ENCODE measurements around the gene UBA6. TPM values are rescaled to one million over a fixed set of nuclear protein-coding genes. Genes with fewer than 3 reads are reported as not detected.
A peak's percentile ranks its signal among the peaks of the same experiment; 100 is the strongest.

UBA6 gene
- total RNA-seq, 1 donor: 60.8 TPM

GRCh38 chr4:67704843-67705242, 3.9 kb upstream of the UBA6 start:
- H3K27me3 ChIP-seq (ENCODE audit: insufficient read depth, low read length): no peaks in the 10 kb centered on the region
- peaks cover 12% of the 10 kb centered on the region for H3K4me1 ChIP-seq (ENCODE audit: insufficient read depth, low read length)
- no peaks in the 10 kb centered on the region for H4K20me1 ChIP-seq (ENCODE audit: insufficient read depth, low read length)
- no peaks in the 10 kb centered on the region for H3K36me3 ChIP-seq (ENCODE audit: insufficient read depth, low read length)
- no peak for DNase-seq (ENCODE audit: insufficient read length, low spot score, missing footprints)
- no peaks in the 10 kb centered on the region for H3K9me3 ChIP-seq (ENCODE audit: low read depth, low read length)
- TF ChIP-seq, protein P1, sequence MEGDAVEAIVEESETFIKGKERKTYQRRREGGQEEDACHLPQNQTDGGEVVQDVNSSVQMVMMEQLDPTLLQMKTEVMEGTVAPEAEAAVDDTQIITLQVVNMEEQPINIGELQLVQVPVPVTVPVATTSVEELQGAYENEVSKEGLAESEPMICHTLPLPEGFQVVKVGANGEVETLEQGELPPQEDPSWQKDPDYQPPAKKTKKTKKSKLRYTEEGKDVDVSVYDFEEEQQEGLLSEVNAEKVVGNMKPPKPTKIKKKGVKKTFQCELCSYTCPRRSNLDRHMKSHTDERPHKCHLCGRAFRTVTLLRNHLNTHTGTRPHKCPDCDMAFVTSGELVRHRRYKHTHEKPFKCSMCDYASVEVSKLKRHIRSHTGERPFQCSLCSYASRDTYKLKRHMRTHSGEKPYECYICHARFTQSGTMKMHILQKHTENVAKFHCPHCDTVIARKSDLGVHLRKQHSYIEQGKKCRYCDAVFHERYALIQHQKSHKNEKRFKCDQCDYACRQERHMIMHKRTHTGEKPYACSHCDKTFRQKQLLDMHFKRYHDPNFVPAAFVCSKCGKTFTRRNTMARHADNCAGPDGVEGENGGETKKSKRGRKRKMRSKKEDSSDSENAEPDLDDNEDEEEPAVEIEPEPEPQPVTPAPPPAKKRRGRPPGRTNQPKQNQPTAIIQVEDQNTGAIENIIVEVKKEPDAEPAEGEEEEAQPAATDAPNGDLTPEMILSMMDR (IDR thresholded peaks at IDR 0.05; ENCODE audit: extremely low read depth, low read depth, low read length): no peak
- no peak overlapping the region for H3K27ac ChIP-seq (ENCODE audit: low read depth, low read length)
- H3K79me2 ChIP-seq (ENCODE audit: insufficient read depth, low read length): peaks cover 58% of the 10 kb centered on the region
- no peak overlapping the region for H3K4me2 ChIP-seq (ENCODE audit: insufficient read depth, low read length)
- no peak overlapping the region for H2AFZ ChIP-seq (ENCODE audit: low read length)
- no peak overlapping the region for H3K4me3 ChIP-seq (ENCODE audit: insufficient read depth, low read length)

DNA sequence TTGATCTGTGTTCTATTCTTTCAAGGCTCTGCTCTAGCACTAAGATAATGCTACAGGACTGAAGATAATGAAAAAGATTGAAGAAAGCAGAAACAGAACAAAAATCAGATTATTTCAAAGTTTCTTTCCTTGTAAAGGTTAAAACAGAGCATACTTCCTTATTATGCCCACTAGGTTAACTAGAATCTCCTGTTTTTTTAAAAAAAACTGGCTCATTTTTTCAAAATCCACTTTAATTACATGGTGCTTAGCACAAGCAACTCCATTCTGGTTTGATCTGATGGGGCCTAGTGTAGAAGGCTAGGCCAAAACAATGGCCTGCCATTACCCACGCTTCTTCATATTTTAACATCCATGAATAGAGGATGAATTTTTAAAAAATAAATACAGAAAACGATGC, 1.2 kb upstream of the UBA6 start:
- Histone ChIP-seq H3K27me3 (ENCODE audit: insufficient read depth, low read length) (no peaks in the 10 kb centered on the region), H3K4me2 (ENCODE audit: insufficient read depth, low read length) (peak overlapping the region; percentile 96), H2AFZ (ENCODE audit: low read length) (peak overlapping the region; percentile 56), H3K79me2 (ENCODE audit: insufficient read depth, low read length) (peaks cover 69% of the 10 kb centered on the region), H4K20me1 (ENCODE audit: insufficient read depth, low read length) (no peaks in the 10 kb centered on the region), H3K4me1 (ENCODE audit: insufficient read depth, low read length) (peaks cover 14% of the 10 kb centered on the region), H3K9me3 (ENCODE audit: low read depth, low read length) (no peaks in the 10 kb centered on the region), H3K4me3 (ENCODE audit: insufficient read depth, low read length) (peak overlapping the region; percentile 96), H3K27ac (ENCODE audit: low read depth, low read length) (peak overlapping the region; percentile 66), H3K36me3 (ENCODE audit: insufficient read depth, low read length) (no peaks in the 10 kb centered on the region)
- TF ChIP-seq, protein P1 (IDR thresholded peaks at IDR 0.05; ENCODE audit: extremely low read depth, low read depth, low read length): no peak
- DNase-seq (ENCODE audit: insufficient read length, low spot score, missing footprints): no peak

DNA sequence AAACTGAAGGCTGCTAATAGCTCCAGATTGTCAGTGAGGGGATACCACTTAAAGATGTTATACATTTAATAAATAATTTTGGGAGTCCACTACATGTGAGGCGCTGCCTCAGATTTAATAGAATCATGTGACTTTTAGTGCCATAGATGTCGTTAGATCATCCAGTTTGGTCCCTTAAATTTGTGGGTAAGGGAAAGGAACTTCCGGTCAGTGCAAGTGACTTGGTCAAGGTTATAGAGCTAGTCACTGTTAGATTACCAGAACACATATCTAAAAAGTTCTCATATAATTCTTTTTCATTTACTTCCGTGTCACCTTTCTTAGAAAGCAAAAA, 529 bp upstream of the UBA6 start:
- H3K27me3 ChIP-seq (ENCODE audit: insufficient read depth, low read length): no peaks in the 10 kb centered on the region
- H3K4me3 ChIP-seq (ENCODE audit: insufficient read depth, low read length): peak overlapping the region; percentile 96
- H3K4me1 ChIP-seq (ENCODE audit: insufficient read depth, low read length): peaks cover 14% of the 10 kb centered on the region
- TF ChIP-seq, protein P1 (IDR thresholded peaks at IDR 0.05; ENCODE audit: extremely low read depth, low read depth, low read length): no peak
- peak overlapping the region; percentile 66 for H3K27ac ChIP-seq (ENCODE audit: low read depth, low read length)
- peaks cover 73% of the 10 kb centered on the region for H3K79me2 ChIP-seq (ENCODE audit: insufficient read depth, low read length)
- peak overlapping the region; percentile 91 for H2AFZ ChIP-seq (ENCODE audit: low read length)
- peak overlapping the region; percentile 96 for H3K4me2 ChIP-seq (ENCODE audit: insufficient read depth, low read length)
- no peaks in the 10 kb centered on the region for H3K36me3 ChIP-seq (ENCODE audit: insufficient read depth, low read length)
- peaks cover 2% of the 10 kb centered on the region for H4K20me1 ChIP-seq (ENCODE audit: insufficient read depth, low read length)
- peak; percentile 37 for DNase-seq (ENCODE audit: insufficient read length, low spot score, missing footprints)
- H3K9me3 ChIP-seq (ENCODE audit: low read depth, low read length): no peaks in the 10 kb centered on the region

GRCh38 chr4:67700116-67700737, 728 bp downstream of the UBA6 start:
- H4K20me1 ChIP-seq (ENCODE audit: insufficient read depth, low read length): peaks cover 2% of the 10 kb centered on the region
- peaks cover 70% of the 10 kb centered on the region for H3K79me2 ChIP-seq (ENCODE audit: insufficient read depth, low read length)
- H2AFZ ChIP-seq (ENCODE audit: low read length): peak overlapping the region; percentile 92
- no peaks in the 10 kb centered on the region for H3K9me3 ChIP-seq (ENCODE audit: low read depth, low read length)
- peak overlapping the region; percentile 93 for H3K27ac ChIP-seq (ENCODE audit: low read depth, low read length)
- peak; percentile 55 for DNase-seq (ENCODE audit: insufficient read length, low spot score, missing footprints)
- TF ChIP-seq, protein P1 (IDR thresholded peaks at IDR 0.05; ENCODE audit: extremely low read depth, low read depth, low read length): no peak
- no peaks in the 10 kb centered on the region for H3K27me3 ChIP-seq (ENCODE audit: insufficient read depth, low read length)
- peaks cover 14% of the 10 kb centered on the region for H3K4me1 ChIP-seq (ENCODE audit: insufficient read depth, low read length)
- no peaks in the 10 kb centered on the region for H3K36me3 ChIP-seq (ENCODE audit: insufficient read depth, low read length)
- H3K4me3 ChIP-seq (ENCODE audit: insufficient read depth, low read length): peak overlapping the region; percentile 96
- peak overlapping the region; percentile 89 for H3K4me2 ChIP-seq (ENCODE audit: insufficient read depth, low read length)

All from osteoblast (primary cell).